WTC11 (cell line): ENCODE data around the gene NDE1. TPM values are rescaled to one million over a fixed set of nuclear protein-coding genes. Genes with fewer than 3 reads are reported as not detected.

ENCODE experiments used
- ATAC-seq: fragments of 200-7000 bp; cut with Tn5 transposase; 2 replicates; pipeline ENCODE4 v1.10.0; 2021; ENCODE audit warnings: mild to moderate bottlenecking, moderate library complexity
- CTCF ChIA-PET: fragments of 300-600 bp; sonication (Branson Sonifier 250); formaldehyde crosslinking; loops from one replicate; lab custom pipeline; 2021; ENCODE audit warnings: antibody characterized with exemption; lab: Charles Lee
- POLR2A ChIA-PET: fragments of 350-600 bp; sonication (Branson Sonifier 250); formaldehyde crosslinking; loops from one replicate; lab custom pipeline; 2021; ENCODE audit warnings: antibody characterized with exemption; lab: Charles Lee
- DNase-seq: peaks from one replicate; pipeline ENCODE4 v3.0.0; 2021; ENCODE audit warnings: low spot score
- H3K27ac Mint-ChIP-seq: 2 replicates; pipeline ENCODE4 v1.8.0; 2021; ENCODE audit warnings: mixed read lengths
- H3K27me3 Mint-ChIP-seq: 2 replicates; pipeline ENCODE4 v1.8.0; 2021; ENCODE audit warnings: low read depth, mild to moderate bottlenecking, moderate library complexity, mixed read lengths
- H3K36me3 Mint-ChIP-seq: 2 replicates; pipeline ENCODE4 v1.8.0; 2021; ENCODE audit warnings: mixed read lengths
- H3K4me1 Mint-ChIP-seq: 2 replicates; pipeline ENCODE4 v1.8.0; 2022; ENCODE audit warnings: mixed read lengths
- H3K4me3 Mint-ChIP-seq: 2 replicates; pipeline ENCODE4 v1.8.0; 2021; ENCODE audit warnings: mild to moderate bottlenecking, moderate library complexity, mixed read lengths
- H3K9me3 Mint-ChIP-seq: 2 replicates; pipeline ENCODE4 v1.8.0; 2021; ENCODE audit warnings: mixed read lengths
- ATF3 ChIP-seq: sonication (generic); formaldehyde crosslinking; conservative IDR thresholded peaks from 2 replicates; pipeline ENCODE4 v1.8.1; 2022; ENCODE audit warnings: mild to moderate bottlenecking, missing genetic modification reagents
- CREB1 ChIP-seq: sonication (generic); formaldehyde crosslinking; IDR thresholded peaks from 2 replicates; pipeline ENCODE4 v1.8.0; 2023; ENCODE audit warnings: mild to moderate bottlenecking, missing genetic modification reagents
- ELF4 ChIP-seq: sonication (generic); formaldehyde crosslinking; IDR thresholded peaks from 2 replicates; pipeline ENCODE4 v1.8.1; 2022; ENCODE audit warnings: low read depth, mild to moderate bottlenecking, moderate library complexity, missing genetic modification reagents
- FOXK1 ChIP-seq: sonication (generic); formaldehyde crosslinking; IDR thresholded peaks from 2 replicates; pipeline ENCODE4 v1.8.0; 2022; ENCODE audit warnings: mild to moderate bottlenecking, moderate library complexity, missing genetic modification reagents
- SOX15 ChIP-seq: fragments of 250-450 bp; sonication (Bioruptor Pico); IDR thresholded peaks from 2 replicates; pipeline ENCODE4 v1.9.0; 2021; ENCODE audit warnings: mild to moderate bottlenecking
- TEAD1 ChIP-seq: sonication (generic); formaldehyde crosslinking; IDR thresholded peaks from 2 replicates; pipeline ENCODE4 v1.8.0; 2022; ENCODE audit warnings: mild to moderate bottlenecking, missing genetic modification reagents
- ZNF138 ChIP-seq: sonication (generic); formaldehyde crosslinking; conservative IDR thresholded peaks from 2 replicates; pipeline ENCODE4 v1.8.1; 2022; ENCODE audit warnings: mild to moderate bottlenecking, moderate library complexity, missing genetic modification reagents
- ZNF281 ChIP-seq: sonication (generic); formaldehyde crosslinking; IDR thresholded peaks from 2 replicates; pipeline ENCODE4 v1.8.0; 2023; ENCODE audit warnings: mild to moderate bottlenecking, missing genetic modification reagents
- ZNF396 ChIP-seq: fragments of 250-450 bp; sonication (Bioruptor Pico); IDR thresholded peaks from 2 replicates; pipeline ENCODE4 v1.8.0; 2021; ENCODE audit warnings: mild to moderate bottlenecking, moderate library complexity, borderline replicate concordance
- ZNF671 ChIP-seq: fragments of 250-450 bp; sonication (Bioruptor Pico); IDR thresholded peaks from 2 replicates; pipeline ENCODE4 v1.8.0; 2021; ENCODE audit warnings: mild to moderate bottlenecking
- total RNA-seq: library from RNA; stranded (reverse); gene quantifications from 3 replicates; pipeline ENCODE4 v1.2.3, GENCODE V29; 2021
- TF ChIP-seq, protein P1 (sequence below): sonication (generic); formaldehyde crosslinking; IDR thresholded peaks from 2 replicates; pipeline ENCODE4 v1.8.1; 2023; ENCODE audit warnings: mild to moderate bottlenecking, missing genetic modification reagents, borderline replicate concordance
- TF ChIP-seq, protein P2 (sequence below): fragments of 250-450 bp; sonication (Bioruptor Pico); IDR thresholded peaks from 2 replicates; pipeline ENCODE4 v1.9.0; 2021; ENCODE audit warnings: mild to moderate bottlenecking
- TF ChIP-seq, protein P3 (sequence below): sonication (generic); formaldehyde crosslinking; IDR thresholded peaks from 2 replicates; pipeline ENCODE4 v1.8.0; 2022; ENCODE audit warnings: mild to moderate bottlenecking, missing genetic modification reagents
- TF ChIP-seq, protein P4 (sequence below): fragments of 250-450 bp; sonication (Bioruptor Pico); IDR thresholded peaks from 2 replicates; pipeline ENCODE4 v2.1.2; 2022; ENCODE audit warnings: mild to moderate bottlenecking, moderate library complexity
- TF ChIP-seq, protein P5 (sequence below): sonication (generic); formaldehyde crosslinking; IDR thresholded peaks from 2 replicates; pipeline ENCODE4 v1.8.1; 2023; ENCODE audit warnings: mild to moderate bottlenecking, moderate library complexity, missing genetic modification reagents

The NDE1 gene
- total RNA-seq, 1 experiment from 2014 or later: 39.4 TPM

- no peak for TF ChIP-seq ATF3 (CRISPR knock-in tag)
- no peak for TF ChIP-seq ZNF281 (CRISPR knock-in tag)
- TF ChIP-seq TEAD1 (CRISPR knock-in tag): no peak
- TF ChIP-seq, protein P1, sequence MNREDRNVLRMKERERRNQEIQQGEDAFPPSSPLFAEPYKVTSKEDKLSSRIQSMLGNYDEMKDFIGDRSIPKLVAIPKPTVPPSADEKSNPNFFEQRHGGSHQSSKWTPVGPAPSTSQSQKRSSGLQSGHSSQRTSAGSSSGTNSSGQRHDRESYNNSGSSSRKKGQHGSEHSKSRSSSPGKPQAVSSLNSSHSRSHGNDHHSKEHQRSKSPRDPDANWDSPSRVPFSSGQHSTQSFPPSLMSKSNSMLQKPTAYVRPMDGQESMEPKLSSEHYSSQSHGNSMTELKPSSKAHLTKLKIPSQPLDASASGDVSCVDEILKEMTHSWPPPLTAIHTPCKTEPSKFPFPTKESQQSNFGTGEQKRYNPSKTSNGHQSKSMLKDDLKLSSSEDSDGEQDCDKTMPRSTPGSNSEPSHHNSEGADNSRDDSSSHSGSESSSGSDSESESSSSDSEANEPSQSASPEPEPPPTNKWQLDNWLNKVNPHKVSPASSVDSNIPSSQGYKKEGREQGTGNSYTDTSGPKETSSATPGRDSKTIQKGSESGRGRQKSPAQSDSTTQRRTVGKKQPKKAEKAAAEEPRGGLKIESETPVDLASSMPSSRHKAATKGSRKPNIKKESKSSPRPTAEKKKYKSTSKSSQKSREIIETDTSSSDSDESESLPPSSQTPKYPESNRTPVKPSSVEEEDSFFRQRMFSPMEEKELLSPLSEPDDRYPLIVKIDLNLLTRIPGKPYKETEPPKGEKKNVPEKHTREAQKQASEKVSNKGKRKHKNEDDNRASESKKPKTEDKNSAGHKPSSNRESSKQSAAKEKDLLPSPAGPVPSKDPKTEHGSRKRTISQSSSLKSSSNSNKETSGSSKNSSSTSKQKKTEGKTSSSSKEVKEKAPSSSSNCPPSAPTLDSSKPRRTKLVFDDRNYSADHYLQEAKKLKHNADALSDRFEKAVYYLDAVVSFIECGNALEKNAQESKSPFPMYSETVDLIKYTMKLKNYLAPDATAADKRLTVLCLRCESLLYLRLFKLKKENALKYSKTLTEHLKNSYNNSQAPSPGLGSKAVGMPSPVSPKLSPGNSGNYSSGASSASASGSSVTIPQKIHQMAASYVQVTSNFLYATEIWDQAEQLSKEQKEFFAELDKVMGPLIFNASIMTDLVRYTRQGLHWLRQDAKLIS: no peak
- TF ChIP-seq, all 79 proteins: peak for 0
Measured at GRCh38 chr16:15723808-15724207, 73.8 kb downstream of the NDE1 start (continued).

DNA sequence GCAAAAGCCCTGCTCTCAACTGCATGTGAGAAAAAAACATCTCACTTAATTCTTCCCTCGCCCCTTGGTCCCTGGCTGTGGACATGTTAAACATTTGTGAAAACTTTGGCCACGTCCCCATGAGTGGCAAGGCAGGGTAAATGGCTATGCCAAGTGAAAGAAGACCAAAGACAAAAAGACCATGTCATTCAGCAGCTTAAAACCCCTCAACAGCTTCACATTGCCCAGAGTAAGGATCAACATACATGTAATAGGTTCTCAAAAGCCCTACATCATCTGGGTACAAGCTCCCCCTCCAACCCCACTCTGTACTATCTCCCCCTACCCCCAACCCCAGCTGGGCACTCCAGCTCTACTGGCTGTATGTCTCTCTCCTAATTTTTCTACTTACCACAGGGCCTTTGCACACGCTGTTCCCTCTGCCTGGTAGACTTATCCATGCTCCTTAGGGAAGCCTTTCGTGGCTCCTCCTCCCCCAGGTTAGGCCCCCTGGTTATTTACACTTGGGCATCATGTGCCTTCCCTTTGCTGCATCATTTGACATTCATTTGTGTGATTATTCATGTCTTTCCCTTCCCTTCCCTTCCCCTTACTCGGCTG, 75.7 kb downstream of the NDE1 start:
- CTCF ChIA-PET: no interaction called here
- POLR2A ChIA-PET: no interaction called here
- no peaks in the 10 kb centered on the region for H3K27me3 Mint-ChIP-seq
- ATAC-seq: no peak
- TF ChIP-seq ZNF396 (CRISPR knock-in tag) (no peak), CREB1 (CRISPR knock-in tag) (no peak), ZNF138 (CRISPR knock-in tag) (no peak), SOX15 (CRISPR knock-in tag) (no peak), ELF4 (CRISPR knock-in tag) (no peak), ZNF671 (CRISPR knock-in tag) (no peak), FOXK1 (CRISPR knock-in tag) (no peak)
- TF ChIP-seq, protein P2, sequence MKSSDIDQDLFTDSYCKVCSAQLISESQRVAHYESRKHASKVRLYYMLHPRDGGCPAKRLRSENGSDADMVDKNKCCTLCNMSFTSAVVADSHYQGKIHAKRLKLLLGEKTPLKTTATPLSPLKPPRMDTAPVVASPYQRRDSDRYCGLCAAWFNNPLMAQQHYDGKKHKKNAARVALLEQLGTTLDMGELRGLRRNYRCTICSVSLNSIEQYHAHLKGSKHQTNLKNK (CRISPR knock-in tag): no peak
- TF ChIP-seq, protein P3, sequence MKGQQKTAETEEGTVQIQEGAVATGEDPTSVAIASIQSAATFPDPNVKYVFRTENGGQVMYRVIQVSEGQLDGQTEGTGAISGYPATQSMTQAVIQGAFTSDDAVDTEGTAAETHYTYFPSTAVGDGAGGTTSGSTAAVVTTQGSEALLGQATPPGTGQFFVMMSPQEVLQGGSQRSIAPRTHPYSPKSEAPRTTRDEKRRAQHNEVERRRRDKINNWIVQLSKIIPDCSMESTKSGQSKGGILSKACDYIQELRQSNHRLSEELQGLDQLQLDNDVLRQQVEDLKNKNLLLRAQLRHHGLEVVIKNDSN (CRISPR knock-in tag): no peak
- TF ChIP-seq, protein P4, sequence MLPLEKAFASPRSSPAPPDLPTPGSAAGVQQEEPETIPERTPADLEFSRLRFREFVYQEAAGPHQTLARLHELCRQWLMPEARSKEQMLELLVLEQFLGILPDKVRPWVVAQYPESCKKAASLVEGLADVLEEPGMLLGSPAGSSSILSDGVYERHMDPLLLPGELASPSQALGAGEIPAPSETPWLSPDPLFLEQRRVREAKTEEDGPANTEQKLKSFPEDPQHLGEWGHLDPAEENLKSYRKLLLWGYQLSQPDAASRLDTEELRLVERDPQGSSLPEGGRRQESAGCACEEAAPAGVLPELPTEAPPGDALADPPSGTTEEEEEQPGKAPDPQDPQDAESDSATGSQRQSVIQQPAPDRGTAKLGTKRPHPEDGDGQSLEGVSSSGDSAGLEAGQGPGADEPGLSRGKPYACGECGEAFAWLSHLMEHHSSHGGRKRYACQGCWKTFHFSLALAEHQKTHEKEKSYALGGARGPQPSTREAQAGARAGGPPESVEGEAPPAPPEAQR (CRISPR knock-in tag): no peak
- TF ChIP-seq, protein P5, sequence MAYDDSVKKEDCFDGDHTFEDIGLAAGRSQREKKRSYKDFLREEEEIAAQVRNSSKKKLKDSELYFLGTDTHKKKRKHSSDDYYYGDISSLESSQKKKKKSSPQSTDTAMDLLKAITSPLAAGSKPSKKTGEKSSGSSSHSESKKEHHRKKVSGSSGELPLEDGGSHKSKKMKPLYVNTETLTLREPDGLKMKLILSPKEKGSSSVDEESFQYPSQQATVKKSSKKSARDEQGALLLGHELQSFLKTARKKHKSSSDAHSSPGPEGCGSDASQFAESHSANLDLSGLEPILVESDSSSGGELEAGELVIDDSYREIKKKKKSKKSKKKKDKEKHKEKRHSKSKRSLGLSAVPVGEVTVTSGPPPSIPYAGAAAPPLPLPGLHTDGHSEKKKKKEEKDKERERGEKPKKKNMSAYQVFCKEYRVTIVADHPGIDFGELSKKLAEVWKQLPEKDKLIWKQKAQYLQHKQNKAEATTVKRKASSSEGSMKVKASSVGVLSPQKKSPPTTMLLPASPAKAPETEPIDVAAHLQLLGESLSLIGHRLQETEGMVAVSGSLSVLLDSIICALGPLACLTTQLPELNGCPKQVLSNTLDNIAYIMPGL (CRISPR knock-in tag): no peak
- no peak for DNase-seq
- no peaks in the 10 kb centered on the region for H3K4me1 Mint-ChIP-seq
- H3K36me3 Mint-ChIP-seq: peaks cover 16% of the 10 kb centered on the region
- no peaks in the 10 kb centered on the region for H3K9me3 Mint-ChIP-seq
- H3K27ac Mint-ChIP-seq: no peak overlapping the region
- H3K4me3 Mint-ChIP-seq: no peak overlapping the region
